ENCODE data around the gene PCSK6. TPM values are rescaled to one million over a fixed set of nuclear protein-coding genes. Genes with fewer than 3 reads are reported as not detected.

Gene PCSK6
- total RNA-seq, 1 donor from 2014 or later = 16.6 TPM

GRCh38 chr15:101370330-101371024, 119.0 kb downstream of the PCSK6 start:
- Histone ChIP-seq H3K27me3 (no peaks in the 10 kb centered on the region), H3K27ac (no peak overlapping the region), H3K36me3 (no peaks in the 10 kb centered on the region), H3K4me3 (no peak overlapping the region), H3K4me1 (no peaks in the 10 kb centered on the region), H3K9me3 (no peaks in the 10 kb centered on the region)
- DNase-seq (no peak), ATAC-seq (no peak)
- no peak for TF ChIP-seq CTCF (IDR thresholded peaks at IDR 0.05)
- intact Hi-C loops (cut with DNase I) = no loop called here

DNA sequence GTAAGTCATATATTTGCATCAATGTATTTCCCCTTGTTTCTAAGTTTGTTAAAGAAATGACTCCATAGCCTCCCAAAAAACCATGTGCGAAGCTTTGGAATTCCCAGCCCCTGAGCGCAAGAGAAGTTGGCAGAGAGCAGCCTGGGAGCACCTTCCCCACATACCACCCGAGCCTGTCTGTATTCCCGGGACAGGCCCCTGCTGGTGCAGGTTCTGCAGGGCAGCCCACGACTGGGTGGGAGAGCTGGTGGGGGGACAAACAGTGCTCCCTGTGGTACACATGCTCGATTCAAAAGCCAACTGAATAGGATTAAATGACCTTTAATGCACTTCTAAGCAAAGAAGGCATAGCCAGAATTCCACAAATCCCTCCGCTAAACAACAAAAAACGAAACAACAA, 119.8 kb downstream of the PCSK6 start:
- Histone ChIP-seq H3K4me3 (no peak overlapping the region), H3K9me3 (no peaks in the 10 kb centered on the region), H3K4me1 (no peaks in the 10 kb centered on the region), H3K27me3 (no peaks in the 10 kb centered on the region), H3K36me3 (no peaks in the 10 kb centered on the region), H3K27ac (no peak overlapping the region)
- DNase-seq (no peak), ATAC-seq (no peak)
- intact Hi-C loops (cut with DNase I) = no loop called here
- no peak for TF ChIP-seq CTCF (IDR thresholded peaks at IDR 0.05)

GRCh38 chr15:101368861-101369642, 120.5 kb downstream of the PCSK6 start:
- TF ChIP-seq CTCF (IDR thresholded peaks at IDR 0.05) = no peak
- Histone ChIP-seq H3K9me3 (no peaks in the 10 kb centered on the region), H3K4me3 (no peak overlapping the region), H3K36me3 (no peaks in the 10 kb centered on the region), H3K27me3 (no peaks in the 10 kb centered on the region), H3K4me1 (no peaks in the 10 kb centered on the region), H3K27ac (no peak overlapping the region)
- intact Hi-C loops (cut with DNase I) = no loop called here
- ATAC-seq = no peak
- no peak for DNase-seq

DNA sequence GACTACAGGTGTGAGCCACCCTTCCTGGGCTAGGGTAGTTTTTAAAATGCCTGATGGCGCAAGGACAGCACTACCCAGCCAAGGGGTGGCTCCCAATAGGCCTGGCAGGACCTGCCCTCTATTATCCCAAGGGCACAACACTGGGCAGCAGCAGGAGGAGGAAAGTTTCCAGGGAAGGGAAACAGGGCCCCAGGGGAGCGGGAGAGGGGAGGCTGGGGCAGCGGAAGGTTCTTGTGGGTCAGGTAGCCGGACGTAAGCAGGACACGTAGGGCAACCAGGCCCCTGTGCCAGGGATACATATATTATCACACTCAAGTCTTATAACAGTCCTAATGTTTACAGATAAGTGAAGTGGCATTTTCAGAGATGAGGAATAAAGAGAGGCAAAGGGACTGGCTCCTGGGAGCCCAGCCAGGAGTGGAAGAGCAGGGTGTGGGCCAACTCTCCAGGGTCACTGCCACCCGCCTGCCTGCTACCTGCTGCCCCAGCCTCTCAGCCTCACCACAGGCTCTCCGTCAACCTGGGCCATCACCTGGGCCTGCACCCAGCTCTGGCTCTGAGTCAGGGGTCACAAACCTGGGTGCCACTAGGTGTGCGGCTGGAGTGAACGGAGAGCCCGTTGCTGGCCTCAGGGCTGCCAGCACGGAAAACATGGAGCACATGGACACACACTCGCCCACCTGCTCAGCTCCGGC, 121.3 kb downstream of the PCSK6 start:
- no peaks in the 10 kb centered on the region for H3K27me3 ChIP-seq
- no peaks in the 10 kb centered on the region for H3K9me3 ChIP-seq
- H3K4me3 ChIP-seq = no peak overlapping the region
- DNase-seq (no peak), ATAC-seq (peak; percentile 81)
- intact Hi-C loops (cut with DNase I) = no loop called here
- no peaks in the 10 kb centered on the region for H3K4me1 ChIP-seq
- no peaks in the 10 kb centered on the region for H3K36me3 ChIP-seq
- TF ChIP-seq CTCF (IDR thresholded peaks at IDR 0.05) = no peak
- no peak overlapping the region for H3K27ac ChIP-seq

DNA sequence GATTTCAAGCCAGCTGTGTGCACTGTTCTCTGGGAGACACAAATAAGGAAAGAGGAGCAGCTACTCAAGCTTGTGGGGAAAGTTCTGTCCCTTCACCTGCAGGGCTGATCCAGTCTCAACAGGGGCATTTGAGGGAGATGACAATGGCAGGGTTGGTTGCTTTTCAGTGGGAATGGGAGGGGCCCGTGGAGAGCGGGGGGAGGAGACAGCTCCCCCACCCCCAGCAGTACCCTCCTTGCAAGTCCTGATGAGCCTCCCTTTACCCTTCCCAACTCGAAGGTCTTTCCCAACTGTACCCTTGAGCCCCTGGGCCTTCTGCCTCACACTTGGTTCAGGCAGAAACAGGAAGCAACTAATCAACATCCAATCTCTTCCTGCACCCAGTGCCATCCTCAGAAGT, 122.7 kb downstream of the PCSK6 start:
- DNase-seq (no peak), ATAC-seq (no peak)
- no peaks in the 10 kb centered on the region for H3K9me3 ChIP-seq
- no peaks in the 10 kb centered on the region for H3K27me3 ChIP-seq
- intact Hi-C loops (cut with DNase I) = no loop called here
- no peak overlapping the region for H3K4me3 ChIP-seq
- no peak for TF ChIP-seq CTCF (IDR thresholded peaks at IDR 0.05)
- no peaks in the 10 kb centered on the region for H3K36me3 ChIP-seq
- no peak overlapping the region for H3K27ac ChIP-seq
- H3K4me1 ChIP-seq = no peaks in the 10 kb centered on the region
